Measurements from ENCODE around the gene GCLC. TPM values are rescaled to one million over a fixed set of nuclear protein-coding genes. Genes with fewer than 3 reads are reported as not detected.

Gene GCLC
- total RNA-seq, 1 experiment from 2014 or later, result 108 TPM

- Mint-ChIP-seq H3K27ac (ENCODE audit: low read depth, unreplicated experiment) (peak overlapping the region; percentile 99), H3K4me1 (ENCODE audit: insufficient read depth, unreplicated experiment) (peaks cover 73% of the 10 kb centered on the region), H3K4me3 (ENCODE audit: unreplicated experiment) (peak overlapping the region; percentile 6), H3K9me3 (ENCODE audit: unreplicated experiment) (no peaks in the 10 kb centered on the region), H3K36me3 (ENCODE audit: insufficient read depth, unreplicated experiment) (no peaks in the 10 kb centered on the region), H3K27me3 (ENCODE audit: insufficient read depth, unreplicated experiment) (no peaks in the 10 kb centered on the region)
- peak; percentile 95 for DNase-seq (ENCODE audit: unreplicated experiment)
- TF ChIP-seq CTCF (IDR thresholded peaks at IDR 0.05; ENCODE audit: unreplicated experiment), result no peak
- intact Hi-C loops (cut with micrococcal nuclease), result no loop called here
- no TSS peak for BruUV-seq (replicated peaks)
- ChIA-PET CTCF (interaction anchor here (0.7 to 1.8 kb wide), 4 partner anchors 8 to 1769 kb away, joined by 3 to 5 read pairs (median 4); no protein-coding TSS in a partner anchor), POLR2A (interaction anchor here (0.7 to 3.4 kb wide), 31 partner anchors 8 to 1461 kb away, joined by 3 to 24 read pairs (median 4); partner anchors contain the start of gene ELOVL5)
Observed at GRCh38 chr6:53464927-53465460, 79.9 kb downstream of the GCLC start.

DNA sequence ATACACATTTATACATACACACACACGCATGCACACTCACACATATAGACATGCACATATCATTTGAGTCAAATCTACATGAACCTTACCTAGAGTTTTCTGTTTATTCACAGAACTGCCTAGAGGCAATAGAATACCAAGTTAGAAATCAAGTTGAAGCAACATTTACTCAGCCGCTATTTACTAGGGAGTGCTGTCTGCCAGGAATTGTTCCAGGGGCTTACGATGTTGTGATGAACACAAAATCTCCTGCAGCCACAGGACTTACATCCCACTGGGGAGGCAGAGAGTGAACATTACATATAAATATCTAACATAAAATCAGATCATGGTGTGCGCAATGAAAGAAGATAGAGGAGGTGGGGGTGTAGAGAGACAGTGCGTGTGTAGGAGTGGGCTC lies 80.4 kb downstream of the GCLC start:
- Mint-ChIP-seq H3K4me3 (ENCODE audit: unreplicated experiment) (peak overlapping the region; percentile 6), H3K36me3 (ENCODE audit: insufficient read depth, unreplicated experiment) (no peaks in the 10 kb centered on the region), H3K4me1 (ENCODE audit: insufficient read depth, unreplicated experiment) (peaks cover 68% of the 10 kb centered on the region), H3K9me3 (ENCODE audit: unreplicated experiment) (no peaks in the 10 kb centered on the region), H3K27ac (ENCODE audit: low read depth, unreplicated experiment) (peak overlapping the region; percentile 99), H3K27me3 (ENCODE audit: insufficient read depth, unreplicated experiment) (no peaks in the 10 kb centered on the region)
- TF ChIP-seq CTCF (IDR thresholded peaks at IDR 0.05; ENCODE audit: unreplicated experiment), result no peak
- BruUV-seq (replicated peaks), result no TSS peak
- CTCF ChIA-PET, result interaction anchor here (1.1 to 1.7 kb wide), 2 partner anchors 25 to 173 kb away, joined by 3 to 4 read pairs; no protein-coding TSS in a partner anchor
- POLR2A ChIA-PET, result interaction anchor here (0.7 to 3.4 kb wide), 18 partner anchors 13 to 1462 kb away, joined by 3 to 24 read pairs (median 6); partner anchors contain the start of gene ELOVL5
- intact Hi-C loops (cut with micrococcal nuclease), result no loop called here
- no peak for DNase-seq (ENCODE audit: unreplicated experiment)

DNA sequence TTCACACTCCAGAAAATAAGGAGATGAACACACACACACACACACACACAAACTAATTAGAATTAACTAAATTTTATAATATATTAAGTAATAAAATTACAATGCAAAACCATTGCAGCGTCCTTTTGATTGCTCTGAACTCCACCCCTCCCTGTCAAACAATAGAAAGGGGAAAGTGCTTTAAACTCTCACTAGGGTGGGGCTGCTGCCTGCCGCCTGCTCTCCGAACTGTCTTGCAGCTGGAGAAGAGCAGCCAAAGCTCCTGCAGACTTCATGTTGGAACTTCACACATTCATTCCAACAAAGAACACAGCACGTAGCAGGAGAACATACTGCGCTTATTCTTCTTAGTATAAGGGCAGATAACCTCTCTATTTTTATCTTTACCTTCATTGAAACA lies 83.2 kb downstream of the GCLC start:
- Mint-ChIP-seq H3K36me3 (ENCODE audit: insufficient read depth, unreplicated experiment) (no peaks in the 10 kb centered on the region), H3K27ac (ENCODE audit: low read depth, unreplicated experiment) (peak overlapping the region; percentile 39), H3K9me3 (ENCODE audit: unreplicated experiment) (no peaks in the 10 kb centered on the region), H3K4me3 (ENCODE audit: unreplicated experiment) (no peak overlapping the region), H3K27me3 (ENCODE audit: insufficient read depth, unreplicated experiment) (no peaks in the 10 kb centered on the region), H3K4me1 (ENCODE audit: insufficient read depth, unreplicated experiment) (peaks cover 56% of the 10 kb centered on the region)
- intact Hi-C loops (cut with micrococcal nuclease), result no loop called here
- POLR2A ChIA-PET, result interaction anchor here (0.7 kb wide), 1 partner anchor 250 kb away, joined by 4 read pairs; no protein-coding TSS in a partner anchor
- DNase-seq (ENCODE audit: unreplicated experiment), result no peak
- CTCF ChIA-PET, result interaction anchor here (0.8 to 1.6 kb wide), 3 partner anchors 8 to 190 kb away, joined by 3 to 5 read pairs (median 3); no protein-coding TSS in a partner anchor
- TF ChIP-seq CTCF (IDR thresholded peaks at IDR 0.05; ENCODE audit: unreplicated experiment), result no peak
- BruUV-seq (replicated peaks), result no TSS peak

DNA sequence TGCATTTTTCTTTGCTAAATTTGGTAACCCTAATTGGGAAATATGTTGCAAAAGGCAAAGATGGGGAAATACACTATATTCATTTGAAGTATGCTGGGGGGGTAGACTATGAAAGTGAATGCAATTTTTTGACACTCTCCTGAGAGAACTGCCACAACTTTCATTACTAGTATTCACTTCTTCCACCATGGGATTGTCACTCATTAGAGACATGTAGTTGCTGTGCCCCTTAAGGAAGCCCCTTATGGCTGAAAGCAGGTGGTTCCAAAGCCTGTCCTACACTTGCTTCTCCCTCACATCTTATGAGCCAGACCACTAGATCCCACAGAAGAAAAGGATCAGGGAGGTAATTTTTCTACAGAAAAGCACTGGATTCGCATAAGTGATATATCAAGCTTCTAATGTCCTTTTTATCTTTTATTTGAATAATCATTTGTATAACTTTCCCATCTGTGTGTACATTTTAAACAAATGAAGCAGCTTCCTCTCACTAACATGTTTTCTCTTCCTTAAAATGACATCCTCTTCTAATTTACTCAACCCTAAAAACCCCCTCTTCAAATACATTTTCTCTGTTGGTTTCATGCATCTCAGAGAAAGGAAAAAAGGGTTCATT lies 83.8 kb downstream of the GCLC start:
- DNase-seq (ENCODE audit: unreplicated experiment), result peak; percentile 36
- TF ChIP-seq CTCF (IDR thresholded peaks at IDR 0.05; ENCODE audit: unreplicated experiment), result no peak
- Mint-ChIP-seq H3K36me3 (ENCODE audit: insufficient read depth, unreplicated experiment) (no peaks in the 10 kb centered on the region), H3K27ac (ENCODE audit: low read depth, unreplicated experiment) (no peak overlapping the region), H3K27me3 (ENCODE audit: insufficient read depth, unreplicated experiment) (no peaks in the 10 kb centered on the region), H3K9me3 (ENCODE audit: unreplicated experiment) (no peaks in the 10 kb centered on the region), H3K4me1 (ENCODE audit: insufficient read depth, unreplicated experiment) (peaks cover 54% of the 10 kb centered on the region), H3K4me3 (ENCODE audit: unreplicated experiment) (no peak overlapping the region)
- POLR2A ChIA-PET, result interaction anchor here (0.7 kb wide), 1 partner anchor 250 kb away, joined by 4 read pairs; no protein-coding TSS in a partner anchor
- BruUV-seq (replicated peaks), result no TSS peak
- intact Hi-C loops (cut with micrococcal nuclease), result no loop called here
- CTCF ChIA-PET, result interaction anchor here (0.8 to 1.6 kb wide), 3 partner anchors 8 to 190 kb away, joined by 3 to 5 read pairs (median 3); no protein-coding TSS in a partner anchor

Measured in MCF 10A (cell line).